Liver (tissue), 9 donors: ENCODE measurements around the gene ZSCAN22. TPM values are rescaled to one million over a fixed set of nuclear protein-coding genes. Genes with fewer than 3 reads are reported as not detected.

Experiments used
- DNase-seq: peaks from one replicate; pipeline ENCODE4 v3.0.0-alpha.2; 2017; ENCODE audit warnings: low spot score
- H3K27ac ChIP-seq, 2 donors: one replicate each; pipeline ENCODE4 v1.7.0; 2013; ENCODE audit warnings: inconsistent platforms in 2 of 2, low read length in 2 of 2, control low read depth in 1 of 2, low read depth in 1 of 2, mild to moderate bottlenecking in 1 of 2
- H3K27me3 ChIP-seq, 4 donors: one replicate each; pipeline versions ENCODE4 v1.6.1 to v1.7.0; 2013; ENCODE audit warnings: low read length in 3 of 4, inconsistent platforms in 1 of 4, mild to moderate bottlenecking in 1 of 4, moderate library complexity in 1 of 4; ENCODE audit not compliant: control insufficient read depth in 4 of 4, insufficient read depth in 4 of 4
- H3K36me3 ChIP-seq, 4 donors: one replicate each; pipeline versions ENCODE4 v1.6.1 to v1.7.0; 2013; ENCODE audit warnings: low read length in 3 of 4, mild to moderate bottlenecking in 3 of 4, low read depth in 1 of 4, moderate library complexity in 1 of 4; ENCODE audit not compliant: control insufficient read depth in 4 of 4, insufficient read depth in 3 of 4
- H3K4me1 ChIP-seq, 4 donors: one replicate each; pipeline versions ENCODE4 v1.6.1 to v1.7.0; 2013; ENCODE audit warnings: low read length in 3 of 4, mild to moderate bottlenecking in 3 of 4, moderate library complexity in 1 of 4; ENCODE audit not compliant: control insufficient read depth in 4 of 4, insufficient read depth in 4 of 4
- H3K4me3 ChIP-seq, 3 donors: one replicate each; pipeline versions ENCODE4 v1.6.1 to v1.7.0; 2013; ENCODE audit warnings: low read length in 3 of 3, control low read depth in 1 of 3, low read depth in 1 of 3, mild to moderate bottlenecking in 1 of 3
- H3K9ac ChIP-seq, 2 donors: one replicate each; pipeline ENCODE4 v1.7.0; 2013; ENCODE audit warnings: low read length in 2 of 2, mild to moderate bottlenecking in 2 of 2, moderate library complexity in 2 of 2, control low read depth in 1 of 2, low read depth in 1 of 2
- H3K9me3 ChIP-seq, 4 donors: one replicate each; pipeline versions ENCODE4 v1.6.1 to v1.7.0; 2013; ENCODE audit warnings: low read length in 3 of 4; ENCODE audit not compliant: control insufficient read depth in 4 of 4
- EGR1 ChIP-seq, 2 donors: IDR thresholded peaks; 2 replicates each; pipeline ENCODE4 v1.6.1; 2016 to 2018; ENCODE audit warnings: antibody characterized with exemption in 2 of 2, low read depth in 2 of 2
- FOXA1 ChIP-seq: IDR thresholded peaks from 2 replicates; pipeline ENCODE4 v1.6.1; 2016; ENCODE audit warnings: antibody characterized with exemption
- FOXA2 ChIP-seq: IDR thresholded peaks from 2 replicates; pipeline ENCODE4 v1.6.1; 2016; ENCODE audit warnings: antibody characterized with exemption
- GABPA ChIP-seq, 2 donors: IDR thresholded peaks in 1 of 2; conservative IDR thresholded peaks in 1 of 2; 2 replicates each; pipeline ENCODE4 v1.6.1; 2016; ENCODE audit warnings: antibody characterized with exemption in 2 of 2, mild to moderate bottlenecking in 1 of 2, moderate library complexity in 1 of 2
- HNF4A ChIP-seq, 2 donors: conservative IDR thresholded peaks; 2 replicates each; pipeline ENCODE4 v1.6.1; 2016; ENCODE audit warnings: antibody characterized with exemption in 2 of 2, mild to moderate bottlenecking in 2 of 2
- HNF4G ChIP-seq: IDR thresholded peaks from 2 replicates; pipeline ENCODE4 v1.6.1; 2016; ENCODE audit warnings: antibody characterized with exemption
- JUND ChIP-seq, 2 donors: IDR thresholded peaks; 2 replicates each; pipeline ENCODE4 v1.6.1; 2016; ENCODE audit warnings: antibody characterized with exemption in 2 of 2
- NR2F2 ChIP-seq: IDR thresholded peaks from 2 replicates; pipeline ENCODE4 v1.6.1; 2016; ENCODE audit warnings: antibody characterized with exemption
- RAD21 ChIP-seq, 2 donors: IDR thresholded peaks; 2 replicates each; pipeline ENCODE4 v1.6.1; 2016; ENCODE audit warnings: antibody characterized with exemption in 2 of 2, mild to moderate bottlenecking in 2 of 2
- RXRA ChIP-seq, 2 donors: IDR thresholded peaks; 2 replicates each; pipeline ENCODE4 v1.6.1; 2017 to 2018; ENCODE audit warnings: antibody characterized with exemption in 2 of 2, mild to moderate bottlenecking in 1 of 2
- SP1 ChIP-seq: IDR thresholded peaks from 2 replicates; pipeline ENCODE4 v1.6.1; 2018; ENCODE audit warnings: antibody characterized with exemption, mild to moderate bottlenecking
- TAF1 ChIP-seq: conservative IDR thresholded peaks from 2 replicates; pipeline ENCODE4 v1.6.1; 2016; ENCODE audit warnings: antibody characterized with exemption, mild to moderate bottlenecking
- YY1 ChIP-seq: IDR thresholded peaks from 2 replicates; pipeline ENCODE4 v1.6.1; 2016; ENCODE audit warnings: antibody characterized with exemption, mild to moderate bottlenecking
- WGBS: extraction: QIAGEN DNeasy Blood & Tissue Kit; methylation state at CpG from one replicate; pipeline ENCODE4 v1.1.7; 2013; 5-methylcytosine and 5-hydroxymethylcytosine counted together
- polyA plus RNA-seq, 2 donors: library from polyadenylated mRNA; stranded (reverse) in 1 of 2; unstranded in 1 of 2; fragments of 200-250 nt in 1 of 2; fragments of >200 nt in 1 of 2; fragmentation: Nextera tagmentation in 1 of 2; extraction: Ambion mirVana in 1 of 2; gene quantifications; one replicate each; pipeline versions ENCODE4 v1.2.1 to v1.2.3, GENCODE V29; 2013 to 2015
- total RNA-seq, 2 donors: library from RNA; depleted of rRNA; stranded (reverse); fragments of >200 nt; gene quantifications; one replicate each; pipeline ENCODE4 v1.2.3, GENCODE V29; 2014
- TF ChIP-seq, protein P1 (sequence below): IDR thresholded peaks from 2 replicates; pipeline ENCODE4 v1.6.1; 2016; ENCODE audit warnings: antibody characterized with exemption
- TF ChIP-seq, protein P2 (sequence below): IDR thresholded peaks from 2 replicates; pipeline ENCODE4 v1.6.1; 2016; ENCODE audit warnings: antibody characterized with exemption
- TF ChIP-seq, protein P3 (sequence below): IDR thresholded peaks from 2 replicates; pipeline ENCODE4 v1.6.1; 2016; ENCODE audit warnings: antibody characterized with exemption
- TF ChIP-seq, protein P4 (sequence below): IDR thresholded peaks from 2 replicates; pipeline ENCODE4 v1.6.1; 2016; ENCODE audit warnings: antibody characterized with exemption, mild to moderate bottlenecking
- TF ChIP-seq, protein P5 (sequence below): fragments of 150-350 bp; IDR thresholded peaks from 2 replicates; pipeline ENCODE4 v1.5.1; 2017; ENCODE audit warnings: improper control_type of control experiment, low read depth, low read length; ENCODE audit not compliant: missing input control
- donor health status: healthy.
- donor health status: healthy.
- donor health status: healthy.
- donor health status: healthy.
- donor health status: healthy.

Gene ZSCAN22
- total and polyA plus RNA-seq, 4 donors: 0.88 to 3.5 (median 2.0) TPM

DNA sequence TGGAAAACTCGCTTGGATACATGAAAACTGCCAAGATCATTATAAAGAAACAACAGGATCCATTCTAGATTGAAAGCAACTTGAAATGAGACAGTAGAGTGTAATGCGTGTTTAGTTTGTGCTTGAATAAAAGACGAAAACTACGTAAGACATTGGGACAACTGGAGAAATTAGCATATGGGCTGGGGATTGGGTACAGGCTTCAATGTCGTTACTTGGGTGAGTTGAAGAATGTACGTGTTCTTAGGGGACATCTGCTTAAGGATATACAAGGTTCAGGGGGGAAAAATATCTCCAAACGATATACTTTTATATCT is 22.1 kb upstream of the ZSCAN22 start:
- TF ChIP-seq HNF4A (conservative IDR thresholded peaks at IDR 0.05): no peak
- DNase-seq: no peak
- Histone ChIP-seq H3K4me1 (peaks cover 4 to 16% (median 15%) of the 10 kb centered on the region in 4 donors), H3K9me3 (peaks cover 5 to 18% (median 11%) of the 10 kb centered on the region in 4 donors), H3K27ac (peak overlapping the region in 1 of 2 donors; percentile 50), H3K4me3 (peak overlapping the region; percentile 52 to 78 (median 67)), H3K9ac (peak overlapping the region; percentile 15 to 63), H3K36me3 (peaks cover 5 to 34% (median 20%) of the 10 kb centered on the region in 4 donors), H3K27me3 (no peaks in the 10 kb centered on the region)
- 24% methylated on average over 7 of the region's 7 CpGs for WGBS

DNA sequence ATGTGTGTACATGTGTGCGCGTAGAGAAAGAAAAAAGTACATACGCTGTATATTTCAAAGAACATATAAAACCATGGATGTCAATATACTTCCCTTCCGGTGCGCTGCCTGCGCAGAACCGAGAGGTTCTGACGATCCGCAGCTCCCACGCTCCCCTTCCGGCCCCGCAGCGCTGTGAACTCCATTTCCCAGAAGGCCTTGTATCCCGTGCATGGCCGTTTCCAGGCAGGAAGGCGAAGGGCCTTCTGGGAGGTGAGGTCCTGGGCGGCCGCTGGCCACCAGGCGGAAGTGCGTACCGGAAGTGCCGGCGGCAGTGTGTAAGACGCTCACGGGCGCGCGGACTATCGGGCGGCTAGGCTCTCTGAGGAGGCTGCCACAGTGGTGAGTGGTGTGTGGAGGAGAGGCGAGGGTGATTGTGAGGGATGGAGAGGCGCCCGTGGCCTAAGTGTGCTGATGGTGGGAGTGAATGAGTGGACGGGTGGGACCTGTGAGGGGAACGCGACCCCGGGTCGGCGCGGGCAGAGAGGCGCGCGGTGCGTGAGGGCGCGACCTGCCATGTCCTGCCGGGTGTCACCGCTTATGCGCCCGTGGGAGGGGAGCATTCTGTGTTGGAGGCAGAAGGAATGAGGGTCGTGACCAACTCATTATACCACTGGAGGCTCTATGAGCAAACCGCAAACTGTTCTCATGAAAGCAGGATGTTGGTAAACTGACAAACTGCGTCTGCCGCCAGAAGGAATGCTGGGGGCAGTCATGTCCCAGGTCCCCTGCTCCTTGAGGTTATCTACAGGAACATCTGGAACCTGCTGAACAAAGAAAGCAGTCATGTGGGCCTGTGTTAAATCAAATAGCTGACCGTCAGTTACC is 21.5 kb upstream of the ZSCAN22 start, which contains the start of gene ERVK3-1:
ERVK3-1 (plus strand) TSS at position 313 of the 867 bp plus-strand sequence. CDS start 6,792 bp downstream, outside the sequence.
- DNase-seq: peak; percentile 92
- H3K9me3 ChIP-seq: peaks cover 2 to 13% (median 10%) of the 10 kb centered on the region in 4 donors
- 1% methylated on average over 55 of the region's 55 CpGs for WGBS
- TF ChIP-seq EGR1 (IDR thresholded peaks at IDR 0.05; ENCODE audit: low read depth in 2 of 2): peak; percentile 94 to 95
- TF ChIP-seq GABPA (IDR thresholded peaks at IDR 0.05 in 1 of 2, conservative IDR thresholded peaks at IDR 0.05 in 1 of 2): peak; percentile 87 to 99
- TF ChIP-seq, protein P1, sequence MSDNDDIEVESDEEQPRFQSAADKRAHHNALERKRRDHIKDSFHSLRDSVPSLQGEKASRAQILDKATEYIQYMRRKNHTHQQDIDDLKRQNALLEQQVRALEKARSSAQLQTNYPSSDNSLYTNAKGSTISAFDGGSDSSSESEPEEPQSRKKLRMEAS: peak; percentile 97
- TF ChIP-seq, protein P2, sequence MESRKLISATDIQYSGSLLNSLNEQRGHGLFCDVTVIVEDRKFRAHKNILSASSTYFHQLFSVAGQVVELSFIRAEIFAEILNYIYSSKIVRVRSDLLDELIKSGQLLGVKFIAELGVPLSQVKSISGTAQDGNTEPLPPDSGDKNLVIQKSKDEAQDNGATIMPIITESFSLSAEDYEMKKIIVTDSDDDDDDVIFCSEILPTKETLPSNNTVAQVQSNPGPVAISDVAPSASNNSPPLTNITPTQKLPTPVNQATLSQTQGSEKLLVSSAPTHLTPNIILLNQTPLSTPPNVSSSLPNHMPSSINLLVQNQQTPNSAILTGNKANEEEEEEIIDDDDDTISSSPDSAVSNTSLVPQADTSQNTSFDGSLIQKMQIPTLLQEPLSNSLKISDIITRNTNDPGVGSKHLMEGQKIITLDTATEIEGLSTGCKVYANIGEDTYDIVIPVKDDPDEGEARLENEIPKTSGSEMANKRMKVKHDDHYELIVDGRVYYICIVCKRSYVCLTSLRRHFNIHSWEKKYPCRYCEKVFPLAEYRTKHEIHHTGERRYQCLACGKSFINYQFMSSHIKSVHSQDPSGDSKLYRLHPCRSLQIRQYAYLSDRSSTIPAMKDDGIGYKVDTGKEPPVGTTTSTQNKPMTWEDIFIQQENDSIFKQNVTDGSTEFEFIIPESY: peak; percentile 71
- peak; percentile 96 for TF ChIP-seq TAF1
- peak; percentile 96 for TF ChIP-seq YY1
- TF ChIP-seq SP1: peak; percentile 77
- peak; percentile 59 to 60 for TF ChIP-seq RAD21 (IDR thresholded peaks at IDR 0.05)
- TF ChIP-seq NR2F2: peak; percentile 39
- TF ChIP-seq, protein P3, sequence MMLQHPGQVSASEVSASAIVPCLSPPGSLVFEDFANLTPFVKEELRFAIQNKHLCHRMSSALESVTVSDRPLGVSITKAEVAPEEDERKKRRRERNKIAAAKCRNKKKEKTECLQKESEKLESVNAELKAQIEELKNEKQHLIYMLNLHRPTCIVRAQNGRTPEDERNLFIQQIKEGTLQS: no peak
- TF ChIP-seq FOXA1: peak; percentile 42
- peak; percentile 27 for TF ChIP-seq FOXA2
- TF ChIP-seq RXRA (IDR thresholded peaks at IDR 0.05): peak; percentile 36 to 68
- TF ChIP-seq JUND (IDR thresholded peaks at IDR 0.05): no peak
- TF ChIP-seq, protein P4, sequence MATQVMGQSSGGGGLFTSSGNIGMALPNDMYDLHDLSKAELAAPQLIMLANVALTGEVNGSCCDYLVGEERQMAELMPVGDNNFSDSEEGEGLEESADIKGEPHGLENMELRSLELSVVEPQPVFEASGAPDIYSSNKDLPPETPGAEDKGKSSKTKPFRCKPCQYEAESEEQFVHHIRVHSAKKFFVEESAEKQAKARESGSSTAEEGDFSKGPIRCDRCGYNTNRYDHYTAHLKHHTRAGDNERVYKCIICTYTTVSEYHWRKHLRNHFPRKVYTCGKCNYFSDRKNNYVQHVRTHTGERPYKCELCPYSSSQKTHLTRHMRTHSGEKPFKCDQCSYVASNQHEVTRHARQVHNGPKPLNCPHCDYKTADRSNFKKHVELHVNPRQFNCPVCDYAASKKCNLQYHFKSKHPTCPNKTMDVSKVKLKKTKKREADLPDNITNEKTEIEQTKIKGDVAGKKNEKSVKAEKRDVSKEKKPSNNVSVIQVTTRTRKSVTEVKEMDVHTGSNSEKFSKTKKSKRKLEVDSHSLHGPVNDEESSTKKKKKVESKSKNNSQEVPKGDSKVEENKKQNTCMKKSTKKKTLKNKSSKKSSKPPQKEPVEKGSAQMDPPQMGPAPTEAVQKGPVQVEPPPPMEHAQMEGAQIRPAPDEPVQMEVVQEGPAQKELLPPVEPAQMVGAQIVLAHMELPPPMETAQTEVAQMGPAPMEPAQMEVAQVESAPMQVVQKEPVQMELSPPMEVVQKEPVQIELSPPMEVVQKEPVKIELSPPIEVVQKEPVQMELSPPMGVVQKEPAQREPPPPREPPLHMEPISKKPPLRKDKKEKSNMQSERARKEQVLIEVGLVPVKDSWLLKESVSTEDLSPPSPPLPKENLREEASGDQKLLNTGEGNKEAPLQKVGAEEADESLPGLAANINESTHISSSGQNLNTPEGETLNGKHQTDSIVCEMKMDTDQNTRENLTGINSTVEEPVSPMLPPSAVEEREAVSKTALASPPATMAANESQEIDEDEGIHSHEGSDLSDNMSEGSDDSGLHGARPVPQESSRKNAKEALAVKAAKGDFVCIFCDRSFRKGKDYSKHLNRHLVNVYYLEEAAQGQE: peak; percentile 9
- peak in 1 of 2 donors; percentile 24 for TF ChIP-seq HNF4A (conservative IDR thresholded peaks at IDR 0.05)
- TF ChIP-seq, protein P5, sequence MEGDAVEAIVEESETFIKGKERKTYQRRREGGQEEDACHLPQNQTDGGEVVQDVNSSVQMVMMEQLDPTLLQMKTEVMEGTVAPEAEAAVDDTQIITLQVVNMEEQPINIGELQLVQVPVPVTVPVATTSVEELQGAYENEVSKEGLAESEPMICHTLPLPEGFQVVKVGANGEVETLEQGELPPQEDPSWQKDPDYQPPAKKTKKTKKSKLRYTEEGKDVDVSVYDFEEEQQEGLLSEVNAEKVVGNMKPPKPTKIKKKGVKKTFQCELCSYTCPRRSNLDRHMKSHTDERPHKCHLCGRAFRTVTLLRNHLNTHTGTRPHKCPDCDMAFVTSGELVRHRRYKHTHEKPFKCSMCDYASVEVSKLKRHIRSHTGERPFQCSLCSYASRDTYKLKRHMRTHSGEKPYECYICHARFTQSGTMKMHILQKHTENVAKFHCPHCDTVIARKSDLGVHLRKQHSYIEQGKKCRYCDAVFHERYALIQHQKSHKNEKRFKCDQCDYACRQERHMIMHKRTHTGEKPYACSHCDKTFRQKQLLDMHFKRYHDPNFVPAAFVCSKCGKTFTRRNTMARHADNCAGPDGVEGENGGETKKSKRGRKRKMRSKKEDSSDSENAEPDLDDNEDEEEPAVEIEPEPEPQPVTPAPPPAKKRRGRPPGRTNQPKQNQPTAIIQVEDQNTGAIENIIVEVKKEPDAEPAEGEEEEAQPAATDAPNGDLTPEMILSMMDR: peak; percentile 40
- no peak for TF ChIP-seq HNF4G
- peak within 1 kb of the TSS; percentile 82 to 85 for H3K27ac ChIP-seq
- peak within 1 kb of the TSS; percentile 63 to 88 for H3K9ac ChIP-seq
- peaks cover 5 to 33% (median 20%) of the 10 kb centered on the region in 4 donors for H3K36me3 ChIP-seq
- H3K27me3 ChIP-seq: no peaks in the 10 kb centered on the region
- peak within 1 kb of the TSS; percentile 78 to 99 (median 99) for H3K4me3 ChIP-seq
- peaks cover 4 to 16% (median 15%) of the 10 kb centered on the region in 4 donors for H3K4me1 ChIP-seq
